Bronchial epithelial cell (primary cell): Measurements from ENCODE around the gene PDE8A. TPM values are rescaled to one million over a fixed set of nuclear protein-coding genes. Genes with fewer than 3 reads are reported as not detected.
"Not testable (repeated sequence)": the region's sequence is repeated elsewhere in the genome, so short reads cannot be mapped to it uniquely, and the experiment has no call there.

ENCODE experiments used
- DNase-seq: peaks from one replicate; pipeline ENCODE4 v3.0.0-alpha.2; 2010; ENCODE audit warnings: low read depth
- FAIRE-seq: peaks from 2 replicates; lab custom pipeline; 2011; peaks lifted over from hg19 to GRCh38; lab: Jason Lieb, UNC
- H3K27me3 ChIP-seq: 2 replicates; pipeline ENCODE4 v1.5.1; 2011; ENCODE audit warnings: low read length; ENCODE audit not compliant: control insufficient read depth, insufficient read depth
- H3K36me3 ChIP-seq: 2 replicates; pipeline ENCODE4 v1.5.1; 2011; ENCODE audit warnings: low read length; ENCODE audit not compliant: control insufficient read depth, insufficient read depth
- H3K4me3 ChIP-seq: 2 replicates; pipeline ENCODE4 v1.5.1; 2011; ENCODE audit warnings: mild to moderate bottlenecking, low read depth, low read length, control low read depth
- CTCF ChIP-seq: IDR thresholded peaks from 2 replicates; pipeline ENCODE4 v1.5.1; 2011; ENCODE audit warnings: mild to moderate bottlenecking, moderate library complexity, low read length, control low read depth, inconsistent platforms; ENCODE audit not compliant: insufficient read depth, severe bottlenecking
- total RNA-seq: library from RNA; depleted of rRNA; stranded (reverse); fragments of >200 nt; gene quantifications from 2 replicates; pipeline ENCODE4 v1.2.1, GENCODE V29; 2014

Gene PDE8A
- total RNA-seq, 1 donor from 2014 or later: 11.6 TPM

GRCh38 chr15:85178308-85178707 is 196.7 kb downstream of the PDE8A start:
- Histone ChIP-seq H3K27me3 (no peaks in the 10 kb centered on the region), H3K36me3 (no peaks in the 10 kb centered on the region), H3K4me3 (no peak overlapping the region)
- no peak for FAIRE-seq
- no peak for DNase-seq
- no peak for TF ChIP-seq CTCF

GRCh38 chr15:85179700-85180099 is 198.0 kb downstream of the PDE8A start:
- H3K27me3 ChIP-seq: no peaks in the 10 kb centered on the region
- FAIRE-seq (no peak), DNase-seq (no peak)
- H3K36me3 ChIP-seq: no peaks in the 10 kb centered on the region
- H3K4me3 ChIP-seq: no peak overlapping the region
- no peak for TF ChIP-seq CTCF

GRCh38 chr15:85185350-85185749 is 203.7 kb downstream of the PDE8A start:
- FAIRE-seq, H3K4me3 ChIP-seq, H3K36me3 ChIP-seq, DNase-seq, H3K27me3 ChIP-seq: not testable (repeated sequence)

- not testable (repeated sequence) for DNase-seq, H3K36me3 ChIP-seq, H3K27me3 ChIP-seq, FAIRE-seq, H3K4me3 ChIP-seq
These were observed 206.5 kb downstream of the PDE8A start for GRCh38 chr15:85188171-85188577.

Other genes with a start within 250 kb of the PDE8A start
- gene ZNF592, start 233.3 kb upstream of the PDE8A start, total RNA-seq: 2.6 and 4.1 TPM in 2 replicates
- 0.26 TPM in 2 replicates for gene ALPK3, start 164.5 kb upstream of the PDE8A start, total RNA-seq
- gene SLC28A1, start 97.2 kb upstream of the PDE8A start, total RNA-seq: not detected in 2 replicates